WTC11 (cell line): ENCODE measurements around the gene TREML2.

Experiments
- CTCF ChIP-seq: fragments of 200-600 bp; IDR thresholded peaks from 2 replicates; pipeline ENCODE4 v1.8.0; 2022; ENCODE audit warnings: antibody characterized with exemption
- IRF1 ChIP-seq: sonication (generic); formaldehyde crosslinking; IDR thresholded peaks from 2 replicates; pipeline ENCODE4 v1.8.0; 2023; ENCODE audit warnings: missing genetic modification reagents
- KAT7 ChIP-seq: sonication (generic); formaldehyde crosslinking; IDR thresholded peaks from 2 replicates; pipeline ENCODE4 v1.8.1; 2023; ENCODE audit warnings: missing genetic modification reagents, mild to moderate bottlenecking, borderline replicate concordance
- MAX ChIP-seq: sonication (generic); formaldehyde crosslinking; IDR thresholded peaks from 2 replicates; pipeline ENCODE4 v1.8.0; 2022; ENCODE audit warnings: mild to moderate bottlenecking, missing genetic modification reagents
- NR1H2 ChIP-seq: sonication (generic); formaldehyde crosslinking; IDR thresholded peaks from 2 replicates; pipeline ENCODE4 v1.9.0; 2021; ENCODE audit warnings: mild to moderate bottlenecking, moderate library complexity, missing genetic modification reagents
- USF1 ChIP-seq: sonication (generic); formaldehyde crosslinking; IDR thresholded peaks from 2 replicates; pipeline ENCODE4 v1.8.0; 2022; ENCODE audit warnings: mild to moderate bottlenecking, missing genetic modification reagents
- ZNF396 ChIP-seq: fragments of 250-450 bp; sonication (Bioruptor Pico); IDR thresholded peaks from 2 replicates; pipeline ENCODE4 v1.8.0; 2021; ENCODE audit warnings: mild to moderate bottlenecking, moderate library complexity, borderline replicate concordance

GRCh38 chr6:41194386-41194785, 6.6 kb downstream of the TREML2 start:
- no peak for TF ChIP-seq CTCF
- no peak for TF ChIP-seq USF1
- TF ChIP-seq IRF1 (CRISPR knock-in tag) = no peak
- no peak for TF ChIP-seq ZNF396 (CRISPR knock-in tag)
- TF ChIP-seq NR1H2 (CRISPR knock-in tag) = no peak
- TF ChIP-seq KAT7 = no peak
- no peak for TF ChIP-seq MAX (CRISPR knock-in tag)
